Urinary bladder (tissue), 4 donors: ENCODE results near the gene PCSK6. TPM values are rescaled to one million over a fixed set of nuclear protein-coding genes. Genes with fewer than 3 reads are reported as not detected.
"Not testable (repeated sequence)": the region's sequence is repeated elsewhere in the genome, so short reads cannot be mapped to it uniquely, and the experiment has no call there.

ENCODE experiments used
- DNase-seq: peaks from one replicate; pipeline ENCODE4 v3.0.0-alpha.2; 2015; ENCODE audit errors: extremely low spot score
- H3K27ac ChIP-seq: one replicate; pipeline ENCODE4 v1.5.1; 2013; ENCODE audit warnings: low read depth, mild to moderate bottlenecking, moderate library complexity
- H3K36me3 ChIP-seq: one replicate; pipeline ENCODE4 v1.6.1; 2013; ENCODE audit warnings: mild to moderate bottlenecking, moderate library complexity; ENCODE audit not compliant: insufficient read depth
- H3K4me1 ChIP-seq: one replicate; pipeline ENCODE4 v1.6.1; 2013; ENCODE audit warnings: mild to moderate bottlenecking, moderate library complexity; ENCODE audit not compliant: insufficient read depth
- H3K4me3 ChIP-seq: one replicate; pipeline ENCODE4 v1.5.1; 2013; ENCODE audit warnings: low read depth, low read length
- WGBS: extraction: QIAGEN DNeasy Blood & Tissue Kit; methylation state at CpG from one replicate; pipeline ENCODE4 v1.1.7; 2013; 5-methylcytosine and 5-hydroxymethylcytosine counted together
- polyA plus RNA-seq: library from polyadenylated mRNA; stranded (reverse); fragments of 200-250 nt; gene quantifications from one replicate; pipeline ENCODE4 v1.2.3, GENCODE V29; 2013
- total RNA-seq: library from RNA; depleted of rRNA; stranded (reverse); fragments of >200 nt; gene quantifications from one replicate; pipeline ENCODE4 v1.2.3, GENCODE V29; 2014
- donor health status: healthy with polysubstance abuse.
- donor health status: healthy.

The PCSK6 gene
- total and polyA plus RNA-seq, 2 donors, result 2.5 to 14.1 TPM

DNA sequence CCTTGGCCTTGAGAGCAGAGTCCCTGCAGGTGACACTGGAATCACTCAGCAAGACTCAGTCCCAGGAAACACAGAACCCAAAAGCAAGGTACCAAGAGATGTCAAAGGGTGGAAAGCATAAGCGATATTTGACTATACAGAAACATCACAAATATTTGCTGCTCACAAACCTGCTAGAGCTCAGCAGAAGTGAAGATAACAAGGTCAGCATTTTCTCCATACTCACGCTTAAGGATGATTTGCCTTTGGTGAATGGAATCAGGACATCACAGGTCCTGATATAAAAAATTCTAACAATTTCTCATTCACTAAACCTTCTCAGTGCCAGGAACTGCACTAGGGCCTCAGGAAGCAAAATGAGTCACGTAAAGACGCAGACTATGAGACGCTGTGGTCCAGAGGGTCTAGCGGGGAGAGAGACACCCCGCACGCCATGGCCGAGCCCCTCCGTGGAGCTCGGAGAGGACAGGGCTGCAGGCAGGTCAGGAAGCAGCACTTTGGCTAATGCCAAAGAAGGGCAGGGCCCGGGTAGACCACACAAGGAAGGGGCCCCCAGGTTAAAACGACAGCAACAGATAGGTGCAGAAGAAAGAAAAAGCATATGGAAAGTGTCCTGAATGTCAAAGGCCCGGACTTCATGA lies 10.7 kb downstream of the PCSK6 start:
- Histone ChIP-seq H3K4me3 (no peak overlapping the region), H3K36me3 (no peaks in the 10 kb centered on the region), H3K27ac (no peak overlapping the region), H3K4me1 (no peaks in the 10 kb centered on the region)
- no peak for DNase-seq
- 88% methylated on average over 14 of the region's 14 CpGs for WGBS

- H3K27ac ChIP-seq, result no peak overlapping the region
- 82% methylated on average over 5 of the region's 5 CpGs for WGBS
- H3K4me1 ChIP-seq, result no peaks in the 10 kb centered on the region
- no peak overlapping the region for H3K4me3 ChIP-seq
- no peaks in the 10 kb centered on the region for H3K36me3 ChIP-seq
- no peak for DNase-seq
These were observed 11.6 kb downstream of the PCSK6 start for GRCh38 chr15:101477851-101478362.

- no peaks in the 10 kb centered on the region for H3K4me1 ChIP-seq
- no peak overlapping the region for H3K27ac ChIP-seq
- H3K36me3 ChIP-seq, result no peaks in the 10 kb centered on the region
- DNase-seq, result no peak
- WGBS, result 89% methylated on average over 10 of the region's 10 CpGs
- no peak overlapping the region for H3K4me3 ChIP-seq
These were observed 12.8 kb downstream of the PCSK6 start for GRCh38 chr15:101476756-101477155.

- H3K27ac ChIP-seq, result no peak overlapping the region
- 77% methylated on average over 7 of the region's 7 CpGs for WGBS
- no peaks in the 10 kb centered on the region for H3K36me3 ChIP-seq
- H3K4me1 ChIP-seq, result no peaks in the 10 kb centered on the region
- no peak overlapping the region for H3K4me3 ChIP-seq
- DNase-seq, result no peak
These were observed 14.5 kb downstream of the PCSK6 start for GRCh38 chr15:101474983-101475382.

DNA sequence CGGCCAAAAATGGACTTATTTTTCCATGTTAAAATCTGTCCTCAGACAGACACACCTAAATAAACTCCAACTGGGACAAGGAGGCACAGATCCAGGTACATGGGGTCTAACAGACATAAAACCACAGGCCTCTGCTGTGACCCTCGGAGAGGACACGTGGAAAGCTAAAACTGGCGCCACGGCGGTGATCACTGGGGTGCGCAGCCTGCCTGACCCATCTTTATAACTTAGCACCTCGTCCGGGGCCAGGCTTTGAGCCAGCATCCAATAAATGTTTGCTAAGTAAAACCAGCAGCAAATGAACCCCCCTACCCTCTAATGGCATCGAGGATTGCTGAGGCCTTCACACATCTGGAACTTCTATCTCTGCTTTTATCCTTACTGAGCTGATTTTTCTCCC lies 15.3 kb downstream of the PCSK6 start:
- DNase-seq, result no peak
- Histone ChIP-seq H3K27ac (no peak overlapping the region), H3K36me3 (no peaks in the 10 kb centered on the region), H3K4me1 (no peaks in the 10 kb centered on the region), H3K4me3 (no peak overlapping the region)
- 75% methylated on average over 10 of the region's 10 CpGs for WGBS

DNA sequence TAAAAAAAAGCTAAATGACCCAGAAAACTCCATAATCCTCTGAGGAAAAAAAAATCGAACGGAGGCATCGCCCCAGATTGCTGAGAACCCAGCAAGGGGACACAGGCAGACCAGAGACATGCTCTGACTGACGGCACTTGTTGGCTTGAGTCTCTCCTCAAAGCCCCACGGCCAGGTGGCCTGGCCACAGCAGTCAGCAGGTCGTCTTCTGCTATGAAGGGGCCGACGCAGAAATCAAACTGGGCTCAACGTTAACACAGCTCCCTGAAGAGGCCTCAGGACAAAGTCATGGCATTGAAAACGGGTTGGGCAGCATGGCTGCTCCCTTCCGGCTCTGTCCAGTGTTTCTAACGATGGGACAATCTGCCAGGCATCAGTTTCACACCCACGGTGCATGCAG lies 17.5 kb downstream of the PCSK6 start:
- 80% methylated on average over 13 of the region's 13 CpGs for WGBS
- no peaks in the 10 kb centered on the region for H3K4me1 ChIP-seq
- no peak overlapping the region for H3K4me3 ChIP-seq
- no peaks in the 10 kb centered on the region for H3K36me3 ChIP-seq
- H3K27ac ChIP-seq, result no peak overlapping the region
- no peak for DNase-seq

GRCh38 chr15:101470548-101471239 lies 18.8 kb downstream of the PCSK6 start:
- no peak overlapping the region for H3K27ac ChIP-seq
- no peaks in the 10 kb centered on the region for H3K36me3 ChIP-seq
- DNase-seq, result no peak
- no peak overlapping the region for H3K4me3 ChIP-seq
- WGBS, result 79% methylated on average over 15 of the region's 15 CpGs
- H3K4me1 ChIP-seq, result no peaks in the 10 kb centered on the region

DNA sequence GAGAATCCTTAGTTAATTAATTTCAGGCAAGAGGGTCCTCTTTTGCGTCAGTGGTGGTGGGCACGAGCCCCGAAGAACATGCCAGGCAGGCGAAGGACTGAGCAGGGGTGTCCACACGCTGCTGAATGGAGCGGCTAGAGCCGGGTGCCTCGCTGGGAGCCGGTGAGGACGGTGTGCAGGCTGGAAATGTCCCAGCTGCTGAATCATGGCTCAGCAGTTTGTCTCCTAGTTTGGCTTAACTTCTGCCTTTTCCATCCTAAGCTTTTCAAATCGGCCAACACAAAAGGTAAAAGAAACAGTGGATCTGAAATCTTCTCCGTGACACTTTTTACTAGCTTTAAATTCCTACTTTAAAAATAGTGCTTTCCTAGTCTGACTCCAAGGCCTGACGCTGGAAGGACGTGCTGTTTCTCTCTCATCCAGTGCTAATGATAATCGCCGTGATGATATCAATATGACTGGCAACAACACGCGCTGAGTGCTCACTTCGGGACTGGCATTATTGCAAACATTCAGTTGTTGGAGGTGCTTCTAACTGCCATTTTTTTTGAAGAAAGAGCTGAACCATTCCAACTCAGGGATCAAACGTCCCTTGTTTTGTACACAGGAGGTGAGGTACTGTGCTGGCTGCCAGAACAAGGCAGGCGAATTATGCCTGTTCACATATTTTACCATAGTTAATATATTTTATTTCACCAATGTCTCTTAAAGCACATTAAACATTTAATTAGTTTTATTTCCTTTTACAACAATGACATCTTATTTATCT lies 19.8 kb downstream of the PCSK6 start:
- DNase-seq, result no peak
- Histone ChIP-seq H3K4me3 (no peak overlapping the region), H3K4me1 (no peaks in the 10 kb centered on the region), H3K36me3 (no peaks in the 10 kb centered on the region), H3K27ac (no peak overlapping the region)
- WGBS, result 50% methylated on average over 21 of the region's 21 CpGs

DNA sequence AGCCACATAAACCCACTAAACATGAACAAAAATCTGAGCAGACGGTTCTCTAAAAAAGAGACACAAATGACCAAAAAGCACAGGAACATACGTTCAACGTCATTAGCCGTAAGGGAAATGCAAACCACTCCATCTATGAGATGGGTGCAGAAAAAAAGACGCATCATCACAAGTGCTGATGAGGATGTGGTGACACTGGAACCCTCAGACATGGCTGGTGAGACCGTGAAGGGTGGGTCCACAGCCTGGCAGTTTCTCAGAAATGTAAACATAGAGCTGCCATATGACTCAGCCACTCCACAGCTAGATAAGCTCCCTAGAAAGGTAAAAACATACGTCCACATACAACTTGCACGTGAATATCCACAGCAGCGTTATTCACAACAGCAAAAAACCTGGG lies 23.3 kb downstream of the PCSK6 start:
- H3K4me3 ChIP-seq, result no peak overlapping the region
- no peaks in the 10 kb centered on the region for H3K4me1 ChIP-seq
- WGBS, result 93% methylated on average over 9 of the region's 9 CpGs
- DNase-seq, result no peak
- no peak overlapping the region for H3K27ac ChIP-seq
- H3K36me3 ChIP-seq, result no peaks in the 10 kb centered on the region

- no peak overlapping the region for H3K27ac ChIP-seq
- DNase-seq, result no peak
- H3K4me3 ChIP-seq, result no peak overlapping the region
- WGBS, result 85% methylated on average over 16 of the region's 16 CpGs
- no peaks in the 10 kb centered on the region for H3K36me3 ChIP-seq
- no peaks in the 10 kb centered on the region for H3K4me1 ChIP-seq
These were observed 24.4 kb downstream of the PCSK6 start for GRCh38 chr15:101464999-101465669.

GRCh38 chr15:101464256-101464998 lies 25.1 kb downstream of the PCSK6 start:
- Histone ChIP-seq H3K36me3 (no peaks in the 10 kb centered on the region), H3K4me3 (no peak overlapping the region), H3K4me1 (no peaks in the 10 kb centered on the region), H3K27ac (no peak overlapping the region)
- no peak for DNase-seq
- WGBS, result 82% methylated on average over 20 of the region's 20 CpGs

DNA sequence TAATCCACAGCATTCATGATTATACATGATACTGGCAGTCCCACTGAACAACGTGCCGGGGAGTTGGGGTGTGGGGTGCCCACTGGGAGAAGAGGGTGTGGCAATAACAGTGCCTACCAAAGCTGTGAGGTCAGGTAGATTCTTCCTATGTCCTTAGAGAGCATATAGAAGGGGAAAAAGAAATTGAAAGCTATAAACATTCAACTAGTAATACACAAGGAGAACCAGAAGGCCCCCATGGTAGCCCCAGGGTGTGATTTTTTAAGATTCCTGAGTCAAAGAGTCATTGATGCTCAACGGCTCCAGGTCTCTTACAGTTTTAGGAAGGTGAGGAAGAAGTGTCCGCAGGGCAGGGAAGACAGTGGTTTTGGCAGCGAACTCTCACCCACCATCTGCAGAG lies 25.8 kb downstream of the PCSK6 start:
- DNase-seq, H3K36me3 ChIP-seq, H3K4me3 ChIP-seq, H3K27ac ChIP-seq, H3K4me1 ChIP-seq: not testable (repeated sequence)
- WGBS, result 88% methylated on average over 5 of the region's 5 CpGs

DNA sequence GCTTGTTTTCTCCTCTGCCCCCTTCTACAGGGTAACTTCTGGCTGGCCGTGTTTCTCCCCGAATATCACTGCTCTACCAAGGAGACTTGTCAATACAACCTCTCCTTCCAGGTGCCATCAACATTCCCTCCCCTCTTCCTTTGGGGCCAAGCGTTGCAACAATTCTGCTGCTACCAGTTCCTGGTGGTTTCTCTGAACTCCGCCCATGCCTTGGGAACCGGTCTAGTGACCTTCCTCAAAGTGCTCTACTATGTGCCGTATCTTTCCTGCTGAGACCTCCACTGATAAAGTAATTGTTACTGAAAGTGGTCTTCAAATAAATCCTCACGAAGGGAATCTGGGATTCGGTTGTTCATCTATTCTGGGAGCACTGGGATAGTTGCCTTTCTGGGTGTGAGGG lies 26.2 kb downstream of the PCSK6 start:
- 60% methylated on average over 8 of the region's 8 CpGs for WGBS

More for the DNA sequence above, 26.2 kb downstream of the PCSK6 start:
- Histone ChIP-seq H3K36me3 (no peaks in the 10 kb centered on the region), H3K4me1 (no peaks in the 10 kb centered on the region), H3K27ac (no peak overlapping the region), H3K4me3 (no peak overlapping the region)
- no peak for DNase-seq
